ENCODE measurements around the gene RELN. TPM values are rescaled to one million over a fixed set of nuclear protein-coding genes. Genes with fewer than 3 reads are reported as not detected.

RELN gene
- total and polyA plus RNA-seq, 2 donors = 0.28 to 0.96 TPM

GRCh38 chr7:103651593-103652377 lies 337.7 kb downstream of the RELN start:
- H3K36me3 ChIP-seq (ENCODE audit: control insufficient read depth in 2 of 2, insufficient read depth in 2 of 2, low read length in 1 of 2) = no peaks in the 10 kb centered on the region
- 24% methylated on average over 3 of the region's 3 CpGs for WGBS
- no peaks in the 10 kb centered on the region for H3K27me3 ChIP-seq (ENCODE audit: control insufficient read depth in 2 of 2, insufficient read depth in 1 of 2, low read length in 1 of 2)

GRCh38 chr7:103649052-103649451 lies 340.4 kb downstream of the RELN start:
- H3K9me3 ChIP-seq (ENCODE audit: control insufficient read depth in 2 of 2, insufficient read depth in 1 of 2, low read length in 1 of 2) = no peaks in the 10 kb centered on the region
- H3K36me3 ChIP-seq (ENCODE audit: control insufficient read depth in 2 of 2, insufficient read depth in 2 of 2, low read length in 1 of 2) = no peaks in the 10 kb centered on the region
- H3K4me1 ChIP-seq (ENCODE audit: control insufficient read depth in 2 of 2, insufficient read depth in 2 of 2, low read length in 2 of 2) = no peaks in the 10 kb centered on the region
- WGBS = 71% methylated on average over 2 of the region's 2 CpGs
- no peak overlapping the region for H3K27ac ChIP-seq (ENCODE audit: low read depth in 1 of 2, low read length in 1 of 2)
- DNase-seq (ENCODE audit: low read depth in 6 of 9, low spot score in 9 of 9) = no peak
- no peaks in the 10 kb centered on the region for H3K27me3 ChIP-seq (ENCODE audit: control insufficient read depth in 2 of 2, insufficient read depth in 1 of 2, low read length in 1 of 2)
- no peak overlapping the region for H3K4me3 ChIP-seq (ENCODE audit: low read length in 2 of 2)

More at GRCh38 chr7:103651593-103652377, 337.7 kb downstream of the RELN start:
- Histone ChIP-seq H3K4me3 (ENCODE audit: low read length in 2 of 2) (no peak overlapping the region), H3K9me3 (ENCODE audit: control insufficient read depth in 2 of 2, insufficient read depth in 1 of 2, low read length in 1 of 2) (no peaks in the 10 kb centered on the region), H3K4me1 (ENCODE audit: control insufficient read depth in 2 of 2, insufficient read depth in 2 of 2, low read length in 2 of 2) (no peaks in the 10 kb centered on the region), H3K27ac (ENCODE audit: low read depth in 1 of 2, low read length in 1 of 2) (no peak overlapping the region)
- no peak for DNase-seq (ENCODE audit: low read depth in 6 of 9, low spot score in 9 of 9)

DNA sequence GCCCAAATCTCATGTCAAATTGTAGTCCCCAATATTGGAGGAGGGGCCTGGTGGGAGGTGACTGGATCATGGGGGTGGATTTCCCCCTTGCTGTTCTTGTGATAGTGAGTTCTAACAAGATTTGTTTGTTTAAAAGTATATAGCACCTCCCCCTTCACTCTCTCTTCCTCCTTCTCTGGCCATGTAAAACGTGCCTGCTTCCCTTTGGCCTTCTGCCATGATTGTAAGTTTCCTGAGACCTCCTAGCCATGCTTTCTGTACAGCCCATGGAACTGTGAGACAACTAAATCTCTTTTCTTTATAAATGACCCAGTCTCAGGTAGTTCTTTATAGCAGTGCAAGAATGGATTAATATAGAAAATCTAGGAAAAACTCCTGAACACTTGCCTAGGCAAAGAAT lies 341.3 kb downstream of the RELN start:
- Histone ChIP-seq H3K27ac (ENCODE audit: low read depth in 1 of 2, low read length in 1 of 2) (no peak overlapping the region), H3K4me1 (ENCODE audit: control insufficient read depth in 2 of 2, insufficient read depth in 2 of 2, low read length in 2 of 2) (no peaks in the 10 kb centered on the region), H3K9me3 (ENCODE audit: control insufficient read depth in 2 of 2, insufficient read depth in 1 of 2, low read length in 1 of 2) (no peaks in the 10 kb centered on the region), H3K4me3 (ENCODE audit: low read length in 2 of 2) (no peak overlapping the region), H3K36me3 (ENCODE audit: control insufficient read depth in 2 of 2, insufficient read depth in 2 of 2, low read length in 1 of 2) (no peaks in the 10 kb centered on the region), H3K27me3 (ENCODE audit: control insufficient read depth in 2 of 2, insufficient read depth in 1 of 2, low read length in 1 of 2) (no peaks in the 10 kb centered on the region)
- no peak for DNase-seq (ENCODE audit: low read depth in 6 of 9, low spot score in 9 of 9)
- WGBS = 0% methylated on average over 1 of the region's 1 CpG

DNA sequence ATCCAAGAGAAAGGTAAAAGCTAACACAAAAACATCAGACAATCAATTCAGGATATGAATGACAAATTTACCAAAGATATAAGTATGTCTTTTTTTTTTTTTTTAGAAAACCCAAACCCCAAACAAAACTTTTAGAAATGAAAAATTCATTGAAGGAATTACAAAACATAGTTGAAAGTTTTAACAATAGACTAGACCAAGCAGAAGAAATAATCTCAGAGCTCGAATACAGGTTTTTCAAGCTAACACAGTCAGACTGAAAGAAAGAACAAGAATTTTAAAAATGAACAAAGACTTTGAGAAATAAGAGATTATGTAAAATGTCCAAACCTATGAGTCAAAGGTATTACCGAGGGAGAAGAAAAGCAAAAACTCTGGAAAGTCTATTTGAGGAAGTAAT lies 345.1 kb downstream of the RELN start:
- no peak for DNase-seq (ENCODE audit: low read depth in 6 of 9, low spot score in 9 of 9)
- no peak overlapping the region for H3K27ac ChIP-seq (ENCODE audit: low read depth in 1 of 2, low read length in 1 of 2)
- no peaks in the 10 kb centered on the region for H3K9me3 ChIP-seq (ENCODE audit: control insufficient read depth in 2 of 2, insufficient read depth in 1 of 2, low read length in 1 of 2)
- H3K27me3 ChIP-seq (ENCODE audit: control insufficient read depth in 2 of 2, insufficient read depth in 1 of 2, low read length in 1 of 2) = no peaks in the 10 kb centered on the region
- no peaks in the 10 kb centered on the region for H3K36me3 ChIP-seq (ENCODE audit: control insufficient read depth in 2 of 2, insufficient read depth in 2 of 2, low read length in 1 of 2)
- WGBS = 91% methylated on average over 2 of the region's 2 CpGs
- H3K4me3 ChIP-seq (ENCODE audit: low read length in 2 of 2) = no peak overlapping the region
- H3K4me1 ChIP-seq (ENCODE audit: control insufficient read depth in 2 of 2, insufficient read depth in 2 of 2, low read length in 2 of 2) = no peaks in the 10 kb centered on the region

DNA sequence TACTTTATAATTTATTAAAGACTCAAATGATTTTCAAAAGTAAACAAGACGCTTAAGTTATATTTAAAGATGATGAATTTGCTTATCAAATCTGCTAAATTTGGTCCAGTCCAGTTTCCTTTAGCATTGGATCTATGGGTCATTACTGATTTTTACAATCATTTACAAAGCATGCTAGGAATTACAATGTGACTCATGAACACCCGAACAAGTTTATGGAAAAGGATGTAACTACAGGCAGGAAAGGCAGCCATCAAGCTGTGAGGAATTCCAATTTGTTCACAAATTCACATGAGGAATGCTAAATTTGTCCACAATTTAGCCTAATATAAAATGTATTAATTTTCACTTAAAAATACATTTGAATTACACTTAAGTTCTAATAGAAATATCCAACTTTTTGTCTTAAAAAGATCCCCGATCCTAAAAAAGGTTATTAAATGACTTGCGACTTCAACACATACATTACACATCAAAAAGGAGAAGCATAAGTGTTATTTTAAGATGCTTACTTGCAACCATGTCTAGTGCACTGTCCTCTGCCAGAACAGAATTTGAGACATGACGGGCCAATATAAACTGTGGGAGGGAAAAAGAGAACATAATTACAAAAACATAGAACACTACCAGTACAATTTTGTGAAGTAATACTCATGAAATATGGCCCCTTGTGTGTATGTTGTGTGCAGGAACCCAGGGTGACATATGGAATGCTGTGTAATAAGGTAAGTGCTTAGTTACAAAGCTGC lies 349.3 kb downstream of the RELN start:
- Histone ChIP-seq H3K27ac (ENCODE audit: low read depth in 1 of 2, low read length in 1 of 2) (no peak overlapping the region), H3K9me3 (ENCODE audit: control insufficient read depth in 2 of 2, insufficient read depth in 1 of 2, low read length in 1 of 2) (no peaks in the 10 kb centered on the region), H3K4me1 (ENCODE audit: control insufficient read depth in 2 of 2, insufficient read depth in 2 of 2, low read length in 2 of 2) (no peaks in the 10 kb centered on the region), H3K4me3 (ENCODE audit: low read length in 2 of 2) (no peak overlapping the region), H3K27me3 (ENCODE audit: control insufficient read depth in 2 of 2, insufficient read depth in 1 of 2, low read length in 1 of 2) (no peaks in the 10 kb centered on the region), H3K36me3 (ENCODE audit: control insufficient read depth in 2 of 2, insufficient read depth in 2 of 2, low read length in 1 of 2) (no peaks in the 10 kb centered on the region)
- WGBS = 92% methylated on average over 5 of the region's 5 CpGs
- DNase-seq (ENCODE audit: low read depth in 6 of 9, low spot score in 9 of 9) = no peak

- WGBS = 79% methylated on average over 3 of the region's 3 CpGs
- Histone ChIP-seq H3K4me1 (ENCODE audit: control insufficient read depth in 2 of 2, insufficient read depth in 2 of 2, low read length in 2 of 2) (no peaks in the 10 kb centered on the region), H3K36me3 (ENCODE audit: control insufficient read depth in 2 of 2, insufficient read depth in 2 of 2, low read length in 1 of 2) (no peaks in the 10 kb centered on the region), H3K9me3 (ENCODE audit: control insufficient read depth in 2 of 2, insufficient read depth in 1 of 2, low read length in 1 of 2) (no peaks in the 10 kb centered on the region), H3K27me3 (ENCODE audit: control insufficient read depth in 2 of 2, insufficient read depth in 1 of 2, low read length in 1 of 2) (no peaks in the 10 kb centered on the region), H3K4me3 (ENCODE audit: low read length in 2 of 2) (no peak overlapping the region), H3K27ac (ENCODE audit: low read depth in 1 of 2, low read length in 1 of 2) (no peak overlapping the region)
- no peak for DNase-seq (ENCODE audit: low read depth in 6 of 9, low spot score in 9 of 9)
Observed at GRCh38 chr7:103637726-103638125, 351.7 kb downstream of the RELN start.

- 59% methylated on average over 1 of the region's 1 CpG for WGBS
- Histone ChIP-seq H3K27ac (ENCODE audit: low read depth in 1 of 2, low read length in 1 of 2) (no peak overlapping the region), H3K4me1 (ENCODE audit: control insufficient read depth in 2 of 2, insufficient read depth in 2 of 2, low read length in 2 of 2) (no peaks in the 10 kb centered on the region), H3K27me3 (ENCODE audit: control insufficient read depth in 2 of 2, insufficient read depth in 1 of 2, low read length in 1 of 2) (no peaks in the 10 kb centered on the region), H3K9me3 (ENCODE audit: control insufficient read depth in 2 of 2, insufficient read depth in 1 of 2, low read length in 1 of 2) (no peaks in the 10 kb centered on the region), H3K4me3 (ENCODE audit: low read length in 2 of 2) (no peak overlapping the region), H3K36me3 (ENCODE audit: control insufficient read depth in 2 of 2, insufficient read depth in 2 of 2, low read length in 1 of 2) (no peaks in the 10 kb centered on the region)
- DNase-seq (ENCODE audit: low read depth in 6 of 9, low spot score in 9 of 9) = no peak
Observed at GRCh38 chr7:103637094-103637493, 352.4 kb downstream of the RELN start.

DNA sequence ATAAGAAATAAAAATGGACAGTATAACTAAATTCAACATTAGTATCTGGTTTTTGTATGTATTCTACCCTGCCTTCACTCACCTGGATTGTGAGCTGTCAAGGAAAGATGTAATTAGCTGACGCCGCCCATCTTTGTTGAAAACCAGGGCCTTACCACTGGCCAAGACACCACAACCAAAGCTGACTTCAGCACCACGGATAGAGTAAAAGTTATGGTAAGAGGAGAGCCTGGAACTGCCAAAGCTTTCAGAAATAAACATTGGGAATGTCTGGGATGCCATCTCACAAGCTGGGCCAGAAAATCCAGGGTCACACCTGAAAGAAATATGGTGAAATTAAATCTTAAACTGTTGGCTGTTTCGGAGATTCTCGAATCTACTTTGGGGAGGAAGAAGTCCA lies 353.3 kb downstream of the RELN start:
- Histone ChIP-seq H3K4me1 (ENCODE audit: control insufficient read depth in 2 of 2, insufficient read depth in 2 of 2, low read length in 2 of 2) (no peaks in the 10 kb centered on the region), H3K4me3 (ENCODE audit: low read length in 2 of 2) (no peak overlapping the region), H3K27me3 (ENCODE audit: control insufficient read depth in 2 of 2, insufficient read depth in 1 of 2, low read length in 1 of 2) (no peaks in the 10 kb centered on the region), H3K9me3 (ENCODE audit: control insufficient read depth in 2 of 2, insufficient read depth in 1 of 2, low read length in 1 of 2) (no peaks in the 10 kb centered on the region), H3K36me3 (ENCODE audit: control insufficient read depth in 2 of 2, insufficient read depth in 2 of 2, low read length in 1 of 2) (no peaks in the 10 kb centered on the region), H3K27ac (ENCODE audit: low read depth in 1 of 2, low read length in 1 of 2) (no peak overlapping the region)
- no peak for DNase-seq (ENCODE audit: low read depth in 6 of 9, low spot score in 9 of 9)
- WGBS = 73% methylated on average over 5 of the region's 5 CpGs

DNA sequence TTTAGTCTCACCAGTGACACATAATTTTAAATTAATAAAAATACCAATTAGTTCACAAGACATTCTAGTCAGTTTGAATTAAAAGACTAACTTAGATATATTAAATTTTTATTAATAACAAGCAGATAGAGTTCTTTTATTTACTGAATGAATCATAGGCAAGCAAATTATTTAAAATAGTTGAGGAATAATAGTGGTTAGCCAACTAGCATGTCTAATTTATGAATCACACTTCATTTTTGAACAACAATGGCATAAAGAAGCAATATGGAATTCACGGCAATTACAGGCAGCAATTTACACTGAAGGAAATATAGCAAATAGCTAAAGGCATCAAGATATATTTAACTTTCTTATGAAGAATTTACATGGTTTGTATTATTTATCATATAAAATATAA lies 356.5 kb downstream of the RELN start:
- no peak overlapping the region for H3K4me3 ChIP-seq (ENCODE audit: low read length in 2 of 2)
- no peak overlapping the region for H3K27ac ChIP-seq (ENCODE audit: low read depth in 1 of 2, low read length in 1 of 2)
- WGBS = 97% methylated on average over 1 of the region's 1 CpG

More for the DNA sequence above, 356.5 kb downstream of the RELN start:
- Histone ChIP-seq H3K4me1 (ENCODE audit: control insufficient read depth in 2 of 2, insufficient read depth in 2 of 2, low read length in 2 of 2) (no peaks in the 10 kb centered on the region), H3K36me3 (ENCODE audit: control insufficient read depth in 2 of 2, insufficient read depth in 2 of 2, low read length in 1 of 2) (no peaks in the 10 kb centered on the region), H3K9me3 (ENCODE audit: control insufficient read depth in 2 of 2, insufficient read depth in 1 of 2, low read length in 1 of 2) (no peaks in the 10 kb centered on the region), H3K27me3 (ENCODE audit: control insufficient read depth in 2 of 2, insufficient read depth in 1 of 2, low read length in 1 of 2) (no peaks in the 10 kb centered on the region)
- no peak for DNase-seq (ENCODE audit: low read depth in 6 of 9, low spot score in 9 of 9)

Data from thymus (tissue), 11 donors.